PFSK-1 (cell line): ENCODE results near the gene DAAM1.

Experiments
- FOXP2 ChIP-seq: optimal IDR thresholded peaks from 2 replicates; pipeline ENCODE3; 2011; ENCODE audit warnings: borderline replicate concordance, control low read depth, inconsistent platforms; ENCODE audit not compliant: insufficient read depth; ENCODE audit errors: extremely low read length, extremely low read depth
- POLR2AphosphoS5 ChIP-seq: IDR thresholded peaks from 2 replicates; pipeline ENCODE4 v1.6.1; 2012; ENCODE audit warnings: low read depth, mild to moderate bottlenecking, control low read depth, low read length, moderate library complexity
- REST ChIP-seq, 2 experiments: IDR thresholded peaks; 2 replicates each; pipeline versions ENCODE4 v1.6.1 to v1.8.0; 2011 to 2012; ENCODE audit warnings: low read depth in 2 of 2, low read length in 2 of 2, control low read depth in 1 of 2, inconsistent platforms in 1 of 2, mild to moderate bottlenecking in 1 of 2, moderate library complexity in 1 of 2; ENCODE audit not compliant: insufficient read depth in 1 of 2
- SIN3A ChIP-seq: IDR thresholded peaks from 2 replicates; pipeline ENCODE4 v1.6.1; 2012; ENCODE audit warnings: mild to moderate bottlenecking, low read length, moderate library complexity, borderline replicate concordance; ENCODE audit not compliant: insufficient read depth
- TAF1 ChIP-seq: IDR thresholded peaks from 2 replicates; pipeline ENCODE4 v1.6.1; 2012; ENCODE audit warnings: low read length, control low read depth, borderline replicate concordance; ENCODE audit not compliant: insufficient read depth

Gene DAAM1

GRCh38 chr14:59309291-59309900 is 120.9 kb downstream of the DAAM1 start:
- TF ChIP-seq SIN3A (no peak), REST (IDR thresholded peaks at IDR 0.05; ENCODE audit: insufficient read depth in 1 of 2, low read depth in 2 of 2, low read length in 2 of 2) (no peak), FOXP2 (no peak), TAF1 (no peak), POLR2AphosphoS5 (no peak)

- TF ChIP-seq POLR2AphosphoS5 = no peak
- no peak for TF ChIP-seq REST (IDR thresholded peaks at IDR 0.05; ENCODE audit: insufficient read depth in 1 of 2, low read depth in 2 of 2, low read length in 2 of 2)
Measured at GRCh38 chr14:59310633-59311032, 122.2 kb downstream of the DAAM1 start.

- no peak for TF ChIP-seq REST (IDR thresholded peaks at IDR 0.05; ENCODE audit: insufficient read depth in 1 of 2, low read depth in 2 of 2, low read length in 2 of 2)
- no peak for TF ChIP-seq SIN3A
- TF ChIP-seq POLR2AphosphoS5 = no peak
- no peak for TF ChIP-seq TAF1
- no peak for TF ChIP-seq FOXP2
Measured at GRCh38 chr14:59311723-59312122, 123.3 kb downstream of the DAAM1 start.

- TF ChIP-seq SIN3A (no peak), FOXP2 (no peak), REST (IDR thresholded peaks at IDR 0.05; ENCODE audit: insufficient read depth in 1 of 2, low read depth in 2 of 2, low read length in 2 of 2) (no peak), POLR2AphosphoS5 (no peak), TAF1 (no peak)
Measured at GRCh38 chr14:59313144-59313651, 124.7 kb downstream of the DAAM1 start.
